ENCODE results near the gene CNTROB.
"Not testable (repeated sequence)": the region's sequence is repeated elsewhere in the genome, so short reads cannot be mapped to it uniquely, and the experiment has no call there.

Gene CNTROB

DNA sequence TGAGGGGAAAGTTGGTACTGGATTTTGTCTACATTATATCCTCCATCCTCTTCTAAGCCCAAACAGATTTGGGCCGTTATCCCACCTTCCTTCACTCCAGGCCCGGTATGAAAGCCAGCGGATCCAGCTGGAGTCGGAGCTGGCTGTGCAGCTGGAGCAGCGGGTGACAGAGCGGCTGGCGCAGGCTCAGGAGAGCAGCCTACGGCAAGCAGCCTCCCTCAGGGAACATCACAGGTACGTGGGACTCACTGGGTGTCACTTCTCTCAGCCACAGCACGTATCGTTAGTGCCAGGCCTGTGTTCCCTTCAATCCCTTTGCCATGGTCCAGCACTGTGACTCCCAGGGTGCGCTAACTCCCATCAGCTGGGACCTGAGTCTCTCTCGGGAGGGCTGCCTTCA lies 11.3 kb downstream of the CNTROB start:
- DNase-seq = no peak

DNA sequence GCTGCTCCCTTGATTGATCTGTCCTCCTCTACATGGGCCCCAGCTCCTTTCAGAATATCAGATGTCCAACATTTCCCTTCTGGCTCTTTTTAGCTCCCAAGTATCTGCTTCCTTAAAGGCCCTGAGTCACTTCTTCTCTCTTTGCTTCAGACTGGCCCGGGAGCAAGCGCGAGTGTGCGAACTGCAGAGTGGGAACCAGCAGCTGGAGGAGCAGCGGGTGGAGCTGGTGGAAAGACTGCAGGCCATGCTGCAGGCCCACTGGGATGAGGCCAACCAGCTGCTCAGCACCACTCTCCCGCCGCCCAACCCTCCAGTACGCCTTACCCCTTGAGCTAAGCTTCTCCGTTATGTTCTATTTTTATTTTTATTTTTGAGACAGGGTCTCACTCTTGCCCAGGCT lies 12.3 kb downstream of the CNTROB start:
- no peak for DNase-seq

DNA sequence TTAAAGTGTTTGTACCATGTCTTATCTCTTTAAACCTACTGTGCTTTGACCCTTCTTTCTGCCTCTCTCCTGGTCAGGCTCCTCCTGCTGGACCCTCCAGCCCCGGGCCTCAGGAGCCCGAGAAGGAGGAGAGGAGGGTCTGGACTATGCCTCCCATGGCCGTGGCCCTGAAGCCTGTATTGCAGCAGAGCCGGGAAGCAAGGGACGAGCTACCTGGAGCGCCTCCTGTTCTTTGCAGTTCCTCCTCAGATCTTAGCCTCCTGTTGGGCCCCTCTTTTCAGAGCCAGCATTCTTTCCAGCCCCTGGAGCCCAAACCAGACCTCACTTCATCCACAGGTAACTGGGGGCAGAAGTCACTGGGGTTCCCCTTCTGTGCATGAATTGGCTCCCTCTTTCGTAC lies 13.6 kb downstream of the CNTROB start:
- no peak for DNase-seq

- no peak for DNase-seq
These were observed 14.4 kb downstream of the CNTROB start for GRCh38 chr17:7946441-7946840.

GRCh38 chr17:7947651-7948050 lies 15.6 kb downstream of the CNTROB start:
- no peak for DNase-seq

DNA sequence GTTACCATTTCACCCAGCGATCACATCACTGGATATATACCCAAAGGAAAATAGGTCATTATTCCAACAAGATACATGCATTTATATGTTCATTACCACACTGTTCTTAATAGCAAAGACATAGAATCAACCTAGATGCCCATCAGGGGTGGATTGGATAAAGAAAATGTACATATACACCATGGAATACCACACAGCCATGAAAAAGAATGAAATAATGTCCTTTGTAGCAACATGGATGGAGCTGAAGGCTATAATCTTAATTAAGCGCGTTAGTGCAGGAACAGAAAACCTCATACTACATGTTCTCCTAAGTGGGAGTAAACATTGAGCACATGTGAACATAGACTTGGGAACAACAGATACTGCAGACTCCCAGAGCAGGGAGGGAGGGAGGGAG lies 18.6 kb downstream of the CNTROB start:
- DNase-seq = no peak

GRCh38 chr17:7951143-7951792 lies 19.3 kb downstream of the CNTROB start:
- no peak for DNase-seq

DNA sequence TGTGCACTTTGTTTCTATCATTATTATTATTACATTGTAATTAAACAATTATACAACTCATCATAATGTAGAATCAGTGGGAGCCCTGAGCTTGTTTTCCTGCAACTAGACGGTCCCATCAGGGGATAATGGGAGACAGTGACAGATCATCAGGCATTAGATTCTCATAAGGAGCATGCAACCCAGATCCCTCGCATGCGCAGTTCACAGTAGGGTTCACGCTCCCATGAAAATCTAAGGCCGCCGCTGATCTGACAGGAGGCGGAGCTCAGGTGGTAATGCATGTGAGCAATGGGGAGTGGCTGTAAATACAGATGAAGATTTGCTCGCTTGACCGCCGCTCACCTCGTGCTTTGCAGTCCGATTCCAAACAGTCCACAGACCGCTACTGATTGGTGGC lies 21.3 kb downstream of the CNTROB start:
- not testable (repeated sequence) for DNase-seq

DNA sequence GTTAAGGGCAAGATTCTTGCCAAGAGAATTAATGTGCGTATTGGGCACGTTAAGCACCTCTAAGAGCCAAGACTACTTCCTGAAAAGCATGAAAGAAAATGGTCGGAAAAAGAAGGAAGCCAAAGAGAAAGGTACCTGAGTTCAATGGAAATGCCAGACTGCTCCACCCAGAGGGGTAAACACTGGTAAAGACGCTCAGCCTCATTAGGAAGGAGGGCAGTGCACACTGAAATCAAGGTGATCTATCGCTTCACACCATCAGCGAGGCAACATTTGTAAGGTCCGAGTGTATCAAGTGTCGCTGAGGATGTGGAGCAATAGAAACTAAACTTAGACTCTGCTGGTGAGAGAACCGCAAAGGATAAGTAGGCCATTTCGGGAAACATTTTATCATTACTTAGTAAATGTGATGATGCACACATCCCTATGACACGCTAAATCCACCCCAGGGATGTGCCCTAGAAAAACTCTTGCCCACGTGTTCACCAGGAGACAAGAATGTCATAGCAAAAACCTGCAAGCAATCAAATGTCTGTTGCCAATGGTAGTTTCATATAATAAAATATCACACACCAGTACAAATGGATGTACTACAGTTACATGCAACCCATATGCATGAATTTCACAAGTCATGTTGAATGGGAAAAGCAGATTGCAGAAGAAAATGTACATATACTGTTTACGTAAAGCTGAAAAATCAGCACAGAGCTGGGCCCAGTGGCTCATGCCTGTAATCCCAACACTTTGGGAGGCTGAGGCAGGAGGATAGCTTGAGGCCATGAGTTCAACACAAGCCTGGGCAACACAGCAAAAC lies 23.6 kb downstream of the CNTROB start:
- DNase-seq = no peak

GRCh38 chr17:7956228-7956965 lies 24.4 kb downstream of the CNTROB start:
- peak; percentile 60 for DNase-seq

DNA sequence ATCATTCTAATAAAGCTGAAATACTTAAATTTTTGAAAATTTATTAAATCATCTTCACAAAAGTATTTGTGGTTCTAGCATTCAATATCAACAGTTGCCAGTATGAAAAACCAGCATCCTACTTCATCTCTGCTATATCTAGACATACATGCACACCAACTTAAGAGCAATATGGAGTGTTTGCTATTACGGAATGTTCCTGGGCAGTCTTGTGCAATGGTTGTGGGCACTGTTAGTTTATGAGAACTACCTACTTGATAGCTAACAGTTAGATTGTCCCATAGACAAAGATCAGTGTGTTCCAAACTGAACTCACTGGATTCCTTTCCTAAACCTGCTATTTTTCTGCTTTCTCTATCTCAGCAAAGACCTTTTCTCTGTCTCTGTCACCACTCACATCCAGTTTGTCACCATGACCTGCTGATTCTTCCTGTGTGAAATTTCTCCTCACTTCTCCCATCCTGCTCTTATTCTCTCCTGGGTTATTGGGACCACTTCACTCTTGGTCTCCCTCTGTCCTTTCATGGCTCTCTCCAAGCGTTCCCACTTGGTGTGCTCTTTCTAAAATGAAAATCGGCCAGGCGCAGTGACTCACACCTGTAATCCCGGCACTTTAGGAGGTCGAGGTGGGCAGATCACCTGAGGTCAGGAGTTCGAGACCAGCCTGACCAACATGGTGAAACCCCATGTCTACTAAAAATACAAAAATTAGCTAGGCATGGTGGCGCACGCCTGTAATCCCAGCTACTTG lies 27.7 kb downstream of the CNTROB start:
- no peak for DNase-seq

DNA sequence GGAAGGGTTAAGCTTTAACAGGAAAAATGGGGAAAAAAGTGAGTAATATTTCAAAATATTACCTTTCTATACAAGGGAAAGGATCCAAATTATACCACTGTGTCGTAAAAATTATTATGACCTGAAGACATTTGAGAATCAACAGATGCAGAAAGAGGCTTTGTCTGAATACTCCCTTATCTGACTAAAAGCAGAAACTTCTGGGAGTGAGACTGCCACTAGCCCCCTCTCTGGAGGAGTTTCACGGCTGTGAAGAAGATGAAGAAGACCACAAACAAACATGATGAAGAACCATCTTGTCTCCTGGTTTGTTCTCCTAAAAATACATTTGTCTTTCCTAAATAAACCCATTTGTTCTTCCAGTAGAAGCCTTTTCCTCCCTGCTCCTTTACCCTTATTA lies 29.4 kb downstream of the CNTROB start:
- no peak for DNase-seq

DNA sequence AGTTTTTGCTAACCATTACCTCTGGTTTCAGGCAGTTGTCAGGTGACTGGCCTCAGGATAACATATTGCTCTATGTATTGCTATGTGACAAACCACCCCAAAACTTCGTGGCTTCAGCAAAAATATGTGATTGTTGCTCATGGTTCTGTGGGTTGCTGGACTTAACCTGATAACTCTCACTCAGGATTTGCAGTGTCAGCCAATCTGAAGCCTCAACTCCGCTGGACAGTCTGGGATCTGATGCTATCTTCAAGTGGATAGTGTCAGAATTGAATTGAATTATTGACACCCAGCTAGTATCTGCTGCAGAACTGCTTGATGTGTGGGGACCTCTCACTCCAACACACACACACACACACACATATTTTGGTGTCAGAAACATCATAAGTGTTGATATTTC lies 35.7 kb downstream of the CNTROB start:
- no peak for DNase-seq

- no peak for DNase-seq
These were observed 37.4 kb downstream of the CNTROB start for GRCh38 chr17:7969433-7969832.

DNA sequence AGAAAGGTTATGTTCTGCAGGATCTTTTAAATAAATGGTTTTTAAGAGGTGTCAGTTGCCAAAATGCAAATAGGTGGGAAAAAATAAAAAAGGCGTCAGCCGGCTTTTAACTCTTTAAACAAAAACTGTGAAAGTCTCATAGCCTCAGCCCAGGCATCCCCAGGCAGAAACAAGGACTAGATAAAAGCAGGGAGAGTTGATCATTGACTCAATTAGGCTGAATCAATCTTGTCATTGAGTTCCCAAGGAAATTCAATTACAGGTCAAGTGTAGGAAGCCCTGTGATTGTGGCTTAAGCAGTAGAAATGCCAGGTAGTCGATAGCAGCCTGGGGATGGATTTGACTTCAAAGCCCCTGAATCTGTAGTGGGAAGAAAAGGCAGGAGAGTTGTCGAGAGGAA lies 39.6 kb downstream of the CNTROB start:
- DNase-seq = no peak

- no peak for DNase-seq
These were observed 40.3 kb downstream of the CNTROB start for GRCh38 chr17:7972131-7972785.

GRCh38 chr17:7974638-7975131 lies 42.7 kb downstream of the CNTROB start:
- no peak for DNase-seq

GRCh38 chr17:7977039-7977438 lies 45.0 kb downstream of the CNTROB start:
- no peak for DNase-seq

DNA sequence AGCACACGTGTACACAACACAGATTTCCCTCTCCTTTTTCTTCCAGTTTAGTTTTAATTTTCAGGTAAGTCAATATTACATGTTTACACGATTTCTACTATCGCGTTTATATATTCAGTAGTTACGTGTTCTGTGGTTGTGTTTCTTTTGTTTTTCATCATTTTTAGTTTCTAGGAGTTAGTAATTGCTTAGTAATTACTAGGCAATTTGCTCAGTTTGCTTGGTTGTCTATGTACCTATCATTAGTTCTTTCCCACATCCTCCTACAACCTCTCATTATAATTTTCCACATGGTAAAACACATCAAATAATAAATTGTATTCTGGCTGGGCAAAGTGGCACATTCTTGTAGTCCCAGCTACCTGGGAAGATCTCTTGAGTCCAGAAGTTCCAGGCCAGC lies 45.8 kb downstream of the CNTROB start:
- no peak for DNase-seq

DNA sequence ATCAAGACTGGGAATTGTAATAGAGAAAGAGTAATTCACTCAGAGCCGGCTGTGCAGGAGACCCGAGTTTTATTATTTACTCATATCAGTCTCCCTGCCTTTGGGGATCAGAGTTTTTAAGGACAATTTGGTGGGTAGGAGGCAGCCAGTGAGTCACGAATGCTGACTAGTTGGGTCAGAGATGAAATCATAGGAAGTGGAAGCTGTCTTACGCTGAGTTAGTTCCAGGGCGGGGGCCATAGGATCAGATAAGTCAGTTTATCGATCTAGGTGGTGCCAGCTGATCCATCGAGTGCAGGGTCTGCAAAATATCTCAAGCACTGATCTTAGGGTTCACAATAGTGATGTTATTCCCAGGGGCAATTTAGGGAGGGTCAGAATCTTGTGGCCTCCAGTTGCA lies 50.2 kb downstream of the CNTROB start:
- no peak for DNase-seq

DNA sequence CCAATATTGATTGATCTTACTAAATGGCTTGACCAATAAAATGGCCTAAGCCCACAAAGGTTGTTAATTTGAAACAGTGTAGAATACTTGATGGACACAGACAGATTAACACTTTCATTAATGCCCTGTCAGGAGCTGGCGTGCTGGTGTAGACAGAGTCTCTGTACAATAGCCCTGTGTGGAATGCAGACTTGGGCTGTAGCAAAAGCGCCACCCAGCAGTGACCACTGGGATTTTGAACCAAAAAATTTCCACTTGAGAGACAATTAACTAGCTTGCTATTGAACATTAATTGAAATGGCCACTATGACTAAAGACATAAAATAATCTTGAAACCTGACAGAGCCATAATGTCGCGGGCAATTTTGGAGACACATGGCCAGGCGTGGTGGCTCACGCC lies 50.7 kb downstream of the CNTROB start:
- no peak for DNase-seq

DNA sequence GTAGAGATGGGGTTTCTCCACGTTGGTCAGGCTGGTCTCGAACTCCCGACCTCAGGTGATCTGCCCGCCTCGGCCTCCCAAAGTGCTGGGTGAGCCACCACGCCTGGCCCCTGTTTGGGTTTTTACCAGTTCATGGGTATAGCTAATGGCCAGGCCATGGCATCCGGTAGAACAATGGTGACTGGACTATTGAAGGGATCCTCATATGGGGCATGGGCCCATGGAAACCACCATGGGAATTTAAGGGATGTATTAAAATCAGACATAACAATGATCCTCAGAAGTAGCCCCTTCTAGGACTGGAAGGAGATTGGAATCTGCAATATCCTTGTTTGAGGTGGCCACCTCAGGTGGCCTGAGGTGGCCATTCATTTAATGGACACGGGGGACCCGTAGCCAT lies 52.9 kb downstream of the CNTROB start:
- DNase-seq = no peak

Data from right hindlimb (tissue), 1 donor.